Measurements from ENCODE around the gene UBALD1. TPM values are rescaled to one million over a fixed set of nuclear protein-coding genes. Genes with fewer than 3 reads are reported as not detected.

Gene UBALD1
- total and polyA plus RNA-seq, 12 donors = 14.7 to 39.4 (median 20.4) TPM

DNA sequence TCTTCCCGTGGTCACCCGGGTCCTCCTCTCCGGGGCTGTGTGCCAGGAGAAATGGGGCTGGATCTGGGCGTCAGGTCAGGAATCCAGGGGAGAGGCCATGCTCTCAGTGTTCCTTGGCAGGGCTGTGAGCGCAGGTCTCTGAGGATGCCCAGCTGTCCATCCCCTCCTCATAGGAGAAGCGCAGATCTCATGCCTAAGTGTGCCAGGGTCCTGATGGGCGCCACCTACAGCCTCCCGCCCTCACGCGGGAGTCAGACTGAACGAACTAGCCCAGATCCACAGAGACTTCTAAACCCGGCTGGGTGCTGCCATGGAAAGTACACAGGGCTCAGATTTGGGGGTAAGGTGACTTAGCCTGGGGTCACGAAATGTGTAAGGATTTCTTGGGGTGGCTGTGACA, 34.2 kb upstream of the UBALD1 start:
- Histone ChIP-seq H3K36me3 (peaks cover 0 to 74% (median 20%) of the 10 kb centered on the region in 9 donors), H3K27ac (no peak overlapping the region), H3K27me3 (no peaks in the 10 kb centered on the region), H3K4me1 (peaks cover 0 to 10% (median 0%) of the 10 kb centered on the region in 9 donors), H3K4me3 (no peak overlapping the region), H3K9me3 (no peaks in the 10 kb centered on the region)
- ATAC-seq (peak in 1 of 8 donors; percentile 10), DNase-seq (no peak)
- intact Hi-C loops (cut with DNase I) = no loop called here
- TF ChIP-seq, protein P1, sequence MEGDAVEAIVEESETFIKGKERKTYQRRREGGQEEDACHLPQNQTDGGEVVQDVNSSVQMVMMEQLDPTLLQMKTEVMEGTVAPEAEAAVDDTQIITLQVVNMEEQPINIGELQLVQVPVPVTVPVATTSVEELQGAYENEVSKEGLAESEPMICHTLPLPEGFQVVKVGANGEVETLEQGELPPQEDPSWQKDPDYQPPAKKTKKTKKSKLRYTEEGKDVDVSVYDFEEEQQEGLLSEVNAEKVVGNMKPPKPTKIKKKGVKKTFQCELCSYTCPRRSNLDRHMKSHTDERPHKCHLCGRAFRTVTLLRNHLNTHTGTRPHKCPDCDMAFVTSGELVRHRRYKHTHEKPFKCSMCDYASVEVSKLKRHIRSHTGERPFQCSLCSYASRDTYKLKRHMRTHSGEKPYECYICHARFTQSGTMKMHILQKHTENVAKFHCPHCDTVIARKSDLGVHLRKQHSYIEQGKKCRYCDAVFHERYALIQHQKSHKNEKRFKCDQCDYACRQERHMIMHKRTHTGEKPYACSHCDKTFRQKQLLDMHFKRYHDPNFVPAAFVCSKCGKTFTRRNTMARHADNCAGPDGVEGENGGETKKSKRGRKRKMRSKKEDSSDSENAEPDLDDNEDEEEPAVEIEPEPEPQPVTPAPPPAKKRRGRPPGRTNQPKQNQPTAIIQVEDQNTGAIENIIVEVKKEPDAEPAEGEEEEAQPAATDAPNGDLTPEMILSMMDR (IDR thresholded peaks at IDR 0.05) = no peak
- 95 to 98% methylated on average over 13 of the region's 13 CpGs for WGBS, 2 donors

DNA sequence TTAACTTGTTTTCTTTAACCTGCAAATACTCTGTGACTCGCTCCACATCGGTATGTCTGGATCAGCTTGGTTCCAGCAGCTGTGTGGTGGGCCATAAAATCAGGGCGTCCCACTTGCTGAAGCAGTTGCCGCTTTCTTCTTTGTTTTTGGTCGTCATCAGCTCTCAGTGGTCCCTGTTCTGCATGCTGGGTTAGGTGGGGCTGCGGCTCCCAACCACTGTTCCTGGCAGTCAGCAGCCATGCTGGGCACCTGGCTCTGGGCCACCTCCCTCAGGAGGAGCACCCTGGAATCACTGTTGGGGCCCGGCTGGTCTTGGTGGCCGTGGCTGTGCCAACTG, 32.9 kb upstream of the UBALD1 start:
- no peak overlapping the region for H3K27ac ChIP-seq
- DNase-seq = no peak

DNA sequence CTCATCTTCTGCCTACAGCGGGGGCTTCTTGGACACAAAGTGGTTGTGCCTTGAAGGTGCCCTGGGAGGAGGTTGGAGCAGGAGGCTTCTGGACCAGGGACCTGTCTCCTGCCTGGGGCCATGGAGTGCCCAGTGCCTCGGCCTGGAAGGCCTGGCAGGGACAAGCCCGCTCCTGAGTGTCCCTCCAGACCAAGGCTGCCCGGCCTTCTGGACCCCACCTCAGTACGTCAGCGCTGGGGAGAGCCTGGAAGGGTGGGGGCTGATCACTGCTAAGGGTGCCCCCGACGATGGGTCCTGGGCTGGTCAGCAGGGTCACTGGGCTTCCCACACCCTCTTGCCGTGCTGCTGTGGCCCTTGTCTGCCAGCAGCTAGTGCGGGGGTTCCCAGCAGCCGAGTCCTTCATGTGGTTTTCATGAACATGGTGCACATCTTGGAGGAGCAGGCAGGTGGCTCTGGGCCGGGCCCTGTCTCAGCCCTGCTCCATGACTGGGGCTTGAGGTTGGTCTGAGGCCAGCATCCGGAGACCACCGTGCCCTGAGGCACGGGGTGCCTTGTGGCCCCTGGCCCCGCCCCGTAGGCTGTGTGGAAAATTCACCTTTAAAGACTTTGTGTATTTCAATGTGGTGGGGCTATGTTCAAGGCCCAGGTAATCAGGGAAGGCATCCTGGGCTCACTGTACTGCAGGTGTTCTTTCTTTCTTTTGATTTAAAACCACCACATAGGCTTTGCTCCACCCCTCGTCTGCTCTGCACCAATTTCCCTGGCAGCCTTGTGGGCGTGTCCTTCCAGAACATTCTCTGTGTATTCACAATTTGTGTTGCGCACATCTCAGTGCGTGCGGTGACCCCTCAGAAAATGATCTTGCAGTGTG, 32.3 kb upstream of the UBALD1 start:
- 93 to 96% methylated on average over 22 of the region's 22 CpGs for WGBS, 2 donors
- Histone ChIP-seq H3K4me3 (no peak overlapping the region), H3K36me3 (peaks cover 0 to 60% (median 5%) of the 10 kb centered on the region in 9 donors), H3K27me3 (no peaks in the 10 kb centered on the region), H3K27ac (no peak overlapping the region), H3K4me1 (peaks cover 0 to 11% (median 0%) of the 10 kb centered on the region in 9 donors), H3K9me3 (no peaks in the 10 kb centered on the region)
- TF ChIP-seq, protein P1 (IDR thresholded peaks at IDR 0.05) = no peak
- peak in 1 of 8 donors; percentile 16 for ATAC-seq
- intact Hi-C loops (cut with DNase I) = no loop called here
- no peak for DNase-seq

More for the DNA sequence above, 32.9 kb upstream of the UBALD1 start:
- TF ChIP-seq, protein P1 (IDR thresholded peaks at IDR 0.05) = no peak
- H3K4me3 ChIP-seq = no peak overlapping the region
- no peak for ATAC-seq
- H3K36me3 ChIP-seq = peaks cover 0 to 66% (median 9%) of the 10 kb centered on the region in 9 donors
- H3K4me1 ChIP-seq = peaks cover 0 to 10% (median 0%) of the 10 kb centered on the region in 9 donors
- no peaks in the 10 kb centered on the region for H3K27me3 ChIP-seq
- no peaks in the 10 kb centered on the region for H3K9me3 ChIP-seq
- 96 to 99% methylated on average over 8 of the region's 8 CpGs for WGBS, 2 donors
- intact Hi-C loops (cut with DNase I) = no loop called here

DNA sequence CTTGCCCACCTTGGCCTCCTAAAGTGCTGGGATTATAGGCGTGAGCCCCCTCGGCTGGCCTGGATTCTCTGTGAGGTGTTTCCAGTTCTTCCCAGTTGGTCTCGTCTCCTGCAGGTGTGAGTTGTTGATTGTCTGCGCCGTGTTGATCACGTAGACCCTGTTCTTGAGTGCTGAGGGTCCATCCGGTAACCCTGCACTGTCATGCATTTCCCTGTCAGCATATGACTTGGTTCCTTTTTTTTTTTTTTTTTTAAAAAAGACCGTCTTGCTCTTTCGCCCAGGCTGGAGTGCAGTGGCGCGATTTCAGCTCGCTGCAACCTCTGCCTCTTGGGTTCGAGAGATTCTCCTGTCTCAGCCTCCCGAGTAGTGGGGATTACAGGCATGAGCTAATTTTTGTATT, 27.2 kb upstream of the UBALD1 start:
- H3K27ac ChIP-seq = peak overlapping the region in 2 of 10 donors; percentile 10 to 69
- 91% methylated on average over 14 of the region's 14 CpGs for WGBS, 2 donors
- TF ChIP-seq, protein P1 (IDR thresholded peaks at IDR 0.05) = no peak

More for the DNA sequence above, 27.2 kb upstream of the UBALD1 start:
- intact Hi-C loops (cut with DNase I) = no loop called here
- Histone ChIP-seq H3K4me1 (peaks cover 0 to 39% (median 14%) of the 10 kb centered on the region in 9 donors), H3K36me3 (peaks cover 0 to 47% (median 0%) of the 10 kb centered on the region in 9 donors), H3K27me3 (no peaks in the 10 kb centered on the region), H3K9me3 (no peaks in the 10 kb centered on the region), H3K4me3 (no peak overlapping the region)
- DNase-seq (no peak), ATAC-seq (peak in 2 of 8 donors; percentile 39)
